T-helper 2 cell treated with Interferon-gamma antibody and Interleukin-4, amounts not matched to agents 5 μg/mL and 100 μg/mL, for 36 hours (primary cell): ENCODE measurements around the gene LIME1.

ENCODE experiments used
- DNase-seq: peaks from one replicate; pipeline ENCODE4 v3.0.0; 2021; ENCODE audit warnings: low spot score
- H3K27ac Mint-ChIP-seq: one replicate; pipeline ENCODE4 v1.8.0; 2021; ENCODE audit warnings: mild to moderate bottlenecking, mixed read lengths
- H3K27me3 Mint-ChIP-seq: one replicate; pipeline ENCODE4 v1.8.0; 2021; ENCODE audit warnings: low read depth, mixed read lengths
- H3K36me3 Mint-ChIP-seq: one replicate; pipeline ENCODE4 v1.8.0; 2021; ENCODE audit warnings: low read depth, mixed read lengths
- H3K4me1 Mint-ChIP-seq: one replicate; pipeline ENCODE4 v1.8.0; 2021; ENCODE audit warnings: low read depth, mixed read lengths
- H3K4me3 Mint-ChIP-seq: one replicate; pipeline ENCODE4 v1.8.0; 2022; ENCODE audit warnings: mild to moderate bottlenecking, moderate library complexity, mixed read lengths
- H3K9me3 Mint-ChIP-seq: one replicate; pipeline ENCODE4 v1.8.0; 2021; ENCODE audit warnings: mixed read lengths

LIME1 gene

GRCh38 chr20:63735859-63736718 is at the start of gene LIME1:
Gene LIME1 (plus strand): TSS chr20:63736664. CDS start chr20:63737550, 886 bp downstream.
- no peaks in the 10 kb centered on the region for H3K27me3 Mint-ChIP-seq
- H3K36me3 Mint-ChIP-seq, result peaks cover 19% of the 10 kb centered on the region
- H3K4me1 Mint-ChIP-seq, result peaks cover 20% of the 10 kb centered on the region
- H3K9me3 Mint-ChIP-seq, result no peaks in the 10 kb centered on the region
- peak within 1 kb of the TSS; percentile 88 for H3K27ac Mint-ChIP-seq
- peak within 1 kb of the TSS; percentile 90 for H3K4me3 Mint-ChIP-seq
- peak; percentile 35 for DNase-seq

- no peak for DNase-seq
- no peaks in the 10 kb centered on the region for H3K4me1 Mint-ChIP-seq
- H3K27me3 Mint-ChIP-seq, result no peaks in the 10 kb centered on the region
- peaks cover 11% of the 10 kb centered on the region for H3K36me3 Mint-ChIP-seq
- H3K9me3 Mint-ChIP-seq, result no peaks in the 10 kb centered on the region
- no peak overlapping the region for H3K27ac Mint-ChIP-seq
- no peak overlapping the region for H3K4me3 Mint-ChIP-seq
These were observed 48.9 kb upstream of the LIME1 start for GRCh38 chr20:63687419-63688178.

GRCh38 chr20:63688228-63689045 is 48.0 kb upstream of the LIME1 start:
- no peaks in the 10 kb centered on the region for H3K9me3 Mint-ChIP-seq
- H3K27ac Mint-ChIP-seq, result no peak overlapping the region
- H3K4me1 Mint-ChIP-seq, result no peaks in the 10 kb centered on the region
- no peak overlapping the region for H3K4me3 Mint-ChIP-seq
- no peak for DNase-seq
- peaks cover 11% of the 10 kb centered on the region for H3K36me3 Mint-ChIP-seq
- H3K27me3 Mint-ChIP-seq, result no peaks in the 10 kb centered on the region

GRCh38 chr20:63689046-63690002 is 47.1 kb upstream of the LIME1 start:
- Mint-ChIP-seq H3K4me1 (no peaks in the 10 kb centered on the region), H3K27ac (no peak overlapping the region), H3K36me3 (peaks cover 13% of the 10 kb centered on the region), H3K4me3 (no peak overlapping the region), H3K9me3 (no peaks in the 10 kb centered on the region), H3K27me3 (peaks cover 2% of the 10 kb centered on the region)
- DNase-seq, result no peak

- Mint-ChIP-seq H3K4me1 (no peaks in the 10 kb centered on the region), H3K27me3 (peaks cover 2% of the 10 kb centered on the region), H3K4me3 (no peak overlapping the region), H3K9me3 (no peaks in the 10 kb centered on the region), H3K27ac (no peak overlapping the region), H3K36me3 (peaks cover 13% of the 10 kb centered on the region)
- DNase-seq, result no peak
These were observed 46.2 kb upstream of the LIME1 start for GRCh38 chr20:63690003-63690897.

GRCh38 chr20:63690898-63691710 is 45.4 kb upstream of the LIME1 start:
- no peaks in the 10 kb centered on the region for H3K9me3 Mint-ChIP-seq
- H3K27me3 Mint-ChIP-seq, result peaks cover 2% of the 10 kb centered on the region
- H3K36me3 Mint-ChIP-seq, result peaks cover 13% of the 10 kb centered on the region
- no peak for DNase-seq
- no peak overlapping the region for H3K4me3 Mint-ChIP-seq
- no peak overlapping the region for H3K27ac Mint-ChIP-seq
- H3K4me1 Mint-ChIP-seq, result no peaks in the 10 kb centered on the region

- no peak overlapping the region for H3K4me3 Mint-ChIP-seq
- H3K27ac Mint-ChIP-seq, result no peak overlapping the region
These were observed 44.6 kb upstream of the LIME1 start for GRCh38 chr20:63691711-63692435.

GRCh38 chr20:63692436-63693082 is 43.9 kb upstream of the LIME1 start:
- DNase-seq, result no peak
- no peaks in the 10 kb centered on the region for H3K4me1 Mint-ChIP-seq
- H3K36me3 Mint-ChIP-seq, result peaks cover 13% of the 10 kb centered on the region
- H3K4me3 Mint-ChIP-seq, result no peak overlapping the region
- no peaks in the 10 kb centered on the region for H3K9me3 Mint-ChIP-seq
- H3K27me3 Mint-ChIP-seq, result peaks cover 2% of the 10 kb centered on the region
- H3K27ac Mint-ChIP-seq, result peak overlapping the region; percentile 49

More at GRCh38 chr20:63691711-63692435, 44.6 kb upstream of the LIME1 start:
- Mint-ChIP-seq H3K4me1 (no peaks in the 10 kb centered on the region), H3K27me3 (peaks cover 2% of the 10 kb centered on the region), H3K9me3 (no peaks in the 10 kb centered on the region), H3K36me3 (peaks cover 13% of the 10 kb centered on the region)
- DNase-seq, result no peak

GRCh38 chr20:63693083-63693732 is 43.3 kb upstream of the LIME1 start:
- no peaks in the 10 kb centered on the region for H3K9me3 Mint-ChIP-seq
- H3K27ac Mint-ChIP-seq, result no peak overlapping the region

GRCh38 chr20:63693733-63694583 is 42.5 kb upstream of the LIME1 start:
- DNase-seq, result no peak

More at GRCh38 chr20:63693083-63693732, 43.3 kb upstream of the LIME1 start:
- Mint-ChIP-seq H3K4me3 (no peak overlapping the region), H3K4me1 (no peaks in the 10 kb centered on the region), H3K27me3 (peaks cover 2% of the 10 kb centered on the region), H3K36me3 (peaks cover 13% of the 10 kb centered on the region)
- no peak for DNase-seq

More at GRCh38 chr20:63693733-63694583, 42.5 kb upstream of the LIME1 start:
- no peak overlapping the region for H3K4me3 Mint-ChIP-seq
- H3K9me3 Mint-ChIP-seq, result no peaks in the 10 kb centered on the region
- H3K27ac Mint-ChIP-seq, result peak overlapping the region; percentile 83
- H3K36me3 Mint-ChIP-seq, result peaks cover 13% of the 10 kb centered on the region
- H3K27me3 Mint-ChIP-seq, result peaks cover 2% of the 10 kb centered on the region
- no peaks in the 10 kb centered on the region for H3K4me1 Mint-ChIP-seq
